GM06990 (cell line): Measurements from ENCODE around the gene EN1.

Source experiments
- DNase-seq: peaks from one replicate; pipeline ENCODE4 v3.0.0-alpha.2; 2011; ENCODE audit not compliant: insufficient read length; ENCODE audit errors: extremely low read depth
- H3K27me3 ChIP-seq: replicated peaks from 2 replicates; pipeline ENCODE4 v1.6.0; 2011; ENCODE audit warnings: low read length; ENCODE audit not compliant: control insufficient read depth, insufficient read depth
- H3K36me3 ChIP-seq: 2 replicates; pipeline ENCODE4 v1.5.1; 2011; ENCODE audit warnings: low read length; ENCODE audit not compliant: control insufficient read depth, insufficient read depth
- H3K4me3 ChIP-seq: replicated peaks from 2 replicates; pipeline ENCODE4 v1.5.1; 2011; ENCODE audit warnings: low read depth, mild to moderate bottlenecking, control low read depth, low read length
- TF ChIP-seq, protein P1 (sequence below): IDR thresholded peaks from 2 replicates; pipeline ENCODE4 v1.5.1; 2011; ENCODE audit warnings: low read length, control low read depth, mild to moderate bottlenecking, inconsistent platforms; ENCODE audit not compliant: insufficient read depth, poor library complexity, severe bottlenecking

Gene EN1

DNA sequence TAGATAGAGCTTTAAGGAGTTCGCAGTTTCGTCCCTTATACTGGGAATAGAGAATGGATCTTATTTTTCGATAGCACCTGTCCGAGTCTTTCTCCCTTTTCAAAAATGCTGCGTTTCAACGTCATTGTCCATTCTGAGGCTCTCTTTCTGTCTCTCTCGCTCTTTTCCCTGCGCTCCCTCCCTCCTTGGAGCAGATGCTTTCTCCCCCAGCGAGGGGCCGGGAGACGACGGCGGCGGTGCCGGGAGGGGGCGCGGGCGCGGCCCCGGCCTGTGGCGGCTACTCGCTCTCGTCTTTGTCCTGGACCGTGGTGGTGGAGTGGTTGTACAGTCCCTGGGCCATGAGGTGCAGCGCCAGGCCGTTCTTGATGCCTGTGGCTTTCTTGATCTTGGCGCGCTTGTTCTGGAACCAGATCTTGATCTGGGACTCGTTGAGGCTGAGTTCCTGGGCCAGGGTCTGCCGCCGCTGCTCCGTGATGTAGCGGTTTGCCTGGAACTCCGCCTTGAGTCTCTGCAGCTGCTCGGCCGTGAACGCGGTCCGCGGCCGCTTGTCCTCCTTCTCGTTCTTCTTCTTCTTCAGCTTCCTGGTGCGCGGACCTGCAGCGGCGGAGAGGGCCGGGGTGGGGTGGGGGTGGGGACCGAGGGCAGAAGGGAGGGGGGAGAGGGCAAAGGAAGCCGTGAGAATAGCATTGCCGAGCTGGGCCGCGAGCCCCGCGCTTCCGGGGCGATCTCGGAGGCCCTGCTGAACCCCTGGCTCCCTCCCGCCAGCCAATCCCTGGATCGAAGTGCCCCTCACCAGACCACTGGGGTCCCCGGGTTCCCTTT lies 4.6 kb downstream of the EN1 start:
- DNase-seq: no peak
- Histone ChIP-seq H3K4me3 (no peak overlapping the region), H3K27me3 (peaks cover 3% of the 10 kb centered on the region), H3K36me3 (no peaks in the 10 kb centered on the region)
- TF ChIP-seq, protein P1, sequence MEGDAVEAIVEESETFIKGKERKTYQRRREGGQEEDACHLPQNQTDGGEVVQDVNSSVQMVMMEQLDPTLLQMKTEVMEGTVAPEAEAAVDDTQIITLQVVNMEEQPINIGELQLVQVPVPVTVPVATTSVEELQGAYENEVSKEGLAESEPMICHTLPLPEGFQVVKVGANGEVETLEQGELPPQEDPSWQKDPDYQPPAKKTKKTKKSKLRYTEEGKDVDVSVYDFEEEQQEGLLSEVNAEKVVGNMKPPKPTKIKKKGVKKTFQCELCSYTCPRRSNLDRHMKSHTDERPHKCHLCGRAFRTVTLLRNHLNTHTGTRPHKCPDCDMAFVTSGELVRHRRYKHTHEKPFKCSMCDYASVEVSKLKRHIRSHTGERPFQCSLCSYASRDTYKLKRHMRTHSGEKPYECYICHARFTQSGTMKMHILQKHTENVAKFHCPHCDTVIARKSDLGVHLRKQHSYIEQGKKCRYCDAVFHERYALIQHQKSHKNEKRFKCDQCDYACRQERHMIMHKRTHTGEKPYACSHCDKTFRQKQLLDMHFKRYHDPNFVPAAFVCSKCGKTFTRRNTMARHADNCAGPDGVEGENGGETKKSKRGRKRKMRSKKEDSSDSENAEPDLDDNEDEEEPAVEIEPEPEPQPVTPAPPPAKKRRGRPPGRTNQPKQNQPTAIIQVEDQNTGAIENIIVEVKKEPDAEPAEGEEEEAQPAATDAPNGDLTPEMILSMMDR: no peak

DNA sequence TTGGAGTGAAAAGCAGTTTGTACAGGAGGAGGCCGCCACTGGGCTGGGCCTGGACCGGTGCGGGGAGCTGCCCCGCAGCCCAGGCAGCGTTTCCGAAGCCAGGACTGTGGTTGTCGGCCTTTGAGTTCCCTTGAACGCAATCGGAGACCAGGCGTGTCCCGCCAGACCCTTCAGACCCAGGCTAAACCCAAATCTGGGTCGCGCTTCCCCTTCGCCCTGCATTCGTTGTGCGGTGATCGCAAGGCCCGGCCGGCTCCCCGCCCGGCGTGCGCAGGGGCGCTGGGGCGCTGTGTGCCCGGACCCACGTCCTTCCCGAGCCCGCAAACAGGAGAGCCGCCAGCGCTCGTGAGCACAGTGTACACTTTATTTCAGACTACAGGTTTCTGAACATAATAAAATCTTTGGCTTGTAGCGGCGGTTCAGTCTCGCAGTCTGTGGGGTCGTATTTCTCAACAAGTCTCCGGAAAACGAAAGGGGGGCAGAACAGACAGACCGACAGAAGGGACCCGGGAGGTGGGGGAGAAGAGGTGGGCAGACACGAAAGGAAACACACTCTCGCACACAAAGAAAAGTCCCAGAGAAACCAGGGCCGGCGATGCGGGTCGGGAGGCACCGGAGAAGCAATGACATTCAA lies 5.5 kb downstream of the EN1 start:
- TF ChIP-seq, protein P1: no peak
- no peak for DNase-seq
- peaks cover 3% of the 10 kb centered on the region for H3K27me3 ChIP-seq
- H3K36me3 ChIP-seq: no peaks in the 10 kb centered on the region
- no peak overlapping the region for H3K4me3 ChIP-seq

- DNase-seq: no peak
- Histone ChIP-seq H3K36me3 (no peaks in the 10 kb centered on the region), H3K4me3 (no peak overlapping the region), H3K27me3 (peaks cover 3% of the 10 kb centered on the region)
- TF ChIP-seq, protein P1: no peak
Observed at GRCh38 chr2:118841450-118841827, 6.0 kb downstream of the EN1 start.

DNA sequence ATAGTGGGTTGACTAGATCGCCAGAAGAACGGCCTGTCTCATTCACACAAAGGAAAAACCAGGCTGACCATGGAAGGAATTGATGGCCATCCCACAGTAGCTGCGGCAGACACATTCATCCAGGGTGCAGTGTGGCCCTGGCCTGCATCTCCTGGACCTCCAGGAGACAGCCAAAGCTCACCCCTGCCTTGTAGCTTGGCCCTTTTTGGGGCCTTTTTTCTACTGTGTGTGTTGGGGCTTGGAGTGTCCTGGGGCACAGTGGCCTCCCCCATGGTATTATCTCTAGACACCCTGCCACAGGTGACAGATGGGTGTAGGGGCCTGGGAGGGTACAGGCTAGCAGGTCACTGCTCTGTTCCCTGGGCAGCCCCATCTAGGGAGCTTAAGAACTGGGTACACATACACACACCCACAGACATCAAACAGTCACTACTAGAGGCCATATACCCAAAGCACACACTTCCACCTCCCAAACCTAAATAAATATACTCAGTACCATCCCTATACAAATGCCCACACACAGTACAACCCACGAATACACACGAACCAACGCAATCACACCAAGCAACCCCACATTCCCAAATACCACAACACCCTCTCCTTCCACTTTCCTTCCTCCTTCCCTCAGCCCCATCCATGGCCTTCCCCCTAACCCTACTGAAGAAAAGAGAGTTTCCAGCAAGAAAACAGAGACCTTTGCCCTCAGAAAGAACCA lies 8.6 kb downstream of the EN1 start:
- H3K27me3 ChIP-seq: peaks cover 5% of the 10 kb centered on the region
- no peak overlapping the region for H3K4me3 ChIP-seq
- TF ChIP-seq, protein P1: no peak
- no peak for DNase-seq
- no peaks in the 10 kb centered on the region for H3K36me3 ChIP-seq

GRCh38 chr2:118837621-118838020 lies 9.8 kb downstream of the EN1 start:
- Histone ChIP-seq H3K27me3 (peaks cover 5% of the 10 kb centered on the region), H3K4me3 (no peak overlapping the region), H3K36me3 (no peaks in the 10 kb centered on the region)
- DNase-seq: no peak
- TF ChIP-seq, protein P1: no peak
